Body of pancreas (tissue), 4 donors: ENCODE data around the gene GNAS-AS1. TPM values are rescaled to one million over a fixed set of nuclear protein-coding genes. Genes with fewer than 3 reads are reported as not detected.

ENCODE experiments used
- ATAC-seq: fragments of 150-250 bp; one replicate; pipeline ENCODE4 v1.9.1; 2016
- DNase-seq, 4 donors: peaks; one replicate each; pipeline ENCODE4 v3.0.0-alpha.2; 2019
- H3K27ac ChIP-seq, 4 donors: fragments of 200-600 bp; sonication (generic); 1 replicate in 3 of 4; 2 replicates in 1 of 4; pipeline versions ENCODE4 v1.5.1 to v1.6.1; 2016 to 2019; ENCODE audit warnings: mild to moderate bottlenecking in 1 of 4, mixed read lengths in 1 of 4, moderate library complexity in 1 of 4
- H3K27me3 ChIP-seq, 2 donors: fragments of 200-600 bp; sonication (generic); one replicate each; pipeline ENCODE4 v1.6.0; 2016; ENCODE audit warnings: mild to moderate bottlenecking in 1 of 2
- H3K36me3 ChIP-seq, 2 donors: fragments of 200-600 bp; sonication (generic); replicated peaks in 1 of 2; 2 replicates each; pipeline ENCODE4 v1.5.1; 2016; ENCODE audit warnings: low read depth in 2 of 2; ENCODE audit not compliant: insufficient read depth in 1 of 2
- H3K4me1 ChIP-seq: fragments of 200-600 bp; sonication (generic); one replicate; pipeline ENCODE4 v1.6.0; 2016
- H3K4me3 ChIP-seq, 2 donors: fragments of 200-600 bp; sonication (generic); 1 replicate in 1 of 2; 2 replicates in 1 of 2; pipeline ENCODE4 v1.5.1; 2016 to 2019
- H3K9me3 ChIP-seq, 3 donors: fragments of 200-600 bp; sonication (generic); 1 replicate in 2 of 3; 2 replicates in 1 of 3; pipeline ENCODE4 v1.5.1; 2016
- POLR2A ChIP-seq, 3 donors: fragments of 450-650 bp; IDR thresholded peaks; one replicate each; pipeline ENCODE4 v1.6.1; 2016; ENCODE audit warnings: antibody characterized with exemption in 3 of 3, mild to moderate bottlenecking in 2 of 3
- WGBS, 2 donors: methylation state at CpG; one replicate each; pipeline ENCODE4 v1.1.5; 2017; 5-methylcytosine and 5-hydroxymethylcytosine counted together
- intact Hi-C: fragments of 100-400 bp; cut with DNase I; formaldehyde crosslinking; loops from one replicate; pipeline ENCODE4 v1.15.1; 2023
- total RNA-seq, 2 donors: library from RNA; depleted of rRNA; stranded (reverse); fragments of >200 nt; gene quantifications; one replicate each; pipeline ENCODE4 v1.1.0, GENCODE V29; 2016
- TF ChIP-seq, protein P1 (sequence below), 7 experiments: fragments of 450-650 bp in 4 of 7; fragments of 200-600 bp in 3 of 7; sonication (generic) in 3 of 7; IDR thresholded peaks; one replicate each; pipeline ENCODE4 v1.5.1; 2016 to 2019; ENCODE audit warnings: antibody characterized with exemption in 7 of 7

GNAS-AS1 gene
- total RNA-seq, 2 donors from 2014 or later = 1.0 to 3.0 TPM

GRCh38 chr20:58791286-58791685 lies 59.4 kb downstream of the GNAS-AS1 start:
- Histone ChIP-seq H3K9me3 (no peaks in the 10 kb centered on the region), H3K4me1 (no peaks in the 10 kb centered on the region), H3K36me3 (no peaks in the 10 kb centered on the region), H3K4me3 (no peak overlapping the region), H3K27ac (no peak overlapping the region), H3K27me3 (no peaks in the 10 kb centered on the region)
- TF ChIP-seq POLR2A (IDR thresholded peaks at IDR 0.05) = no peak
- TF ChIP-seq, protein P1, sequence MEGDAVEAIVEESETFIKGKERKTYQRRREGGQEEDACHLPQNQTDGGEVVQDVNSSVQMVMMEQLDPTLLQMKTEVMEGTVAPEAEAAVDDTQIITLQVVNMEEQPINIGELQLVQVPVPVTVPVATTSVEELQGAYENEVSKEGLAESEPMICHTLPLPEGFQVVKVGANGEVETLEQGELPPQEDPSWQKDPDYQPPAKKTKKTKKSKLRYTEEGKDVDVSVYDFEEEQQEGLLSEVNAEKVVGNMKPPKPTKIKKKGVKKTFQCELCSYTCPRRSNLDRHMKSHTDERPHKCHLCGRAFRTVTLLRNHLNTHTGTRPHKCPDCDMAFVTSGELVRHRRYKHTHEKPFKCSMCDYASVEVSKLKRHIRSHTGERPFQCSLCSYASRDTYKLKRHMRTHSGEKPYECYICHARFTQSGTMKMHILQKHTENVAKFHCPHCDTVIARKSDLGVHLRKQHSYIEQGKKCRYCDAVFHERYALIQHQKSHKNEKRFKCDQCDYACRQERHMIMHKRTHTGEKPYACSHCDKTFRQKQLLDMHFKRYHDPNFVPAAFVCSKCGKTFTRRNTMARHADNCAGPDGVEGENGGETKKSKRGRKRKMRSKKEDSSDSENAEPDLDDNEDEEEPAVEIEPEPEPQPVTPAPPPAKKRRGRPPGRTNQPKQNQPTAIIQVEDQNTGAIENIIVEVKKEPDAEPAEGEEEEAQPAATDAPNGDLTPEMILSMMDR (IDR thresholded peaks at IDR 0.05) = no peak
- intact Hi-C loops = no loop called here
- no peak for ATAC-seq
- 32 to 46% methylated on average over 7 of the region's 7 CpGs for WGBS, 2 donors
- DNase-seq = no peak

- no peaks in the 10 kb centered on the region for H3K27me3 ChIP-seq
- no peak for TF ChIP-seq POLR2A (IDR thresholded peaks at IDR 0.05)
- TF ChIP-seq, protein P1 (IDR thresholded peaks at IDR 0.05) = no peak
- intact Hi-C loops = no loop called here
Measured at GRCh38 chr20:58790454-58790853, 60.2 kb downstream of the GNAS-AS1 start.

DNA sequence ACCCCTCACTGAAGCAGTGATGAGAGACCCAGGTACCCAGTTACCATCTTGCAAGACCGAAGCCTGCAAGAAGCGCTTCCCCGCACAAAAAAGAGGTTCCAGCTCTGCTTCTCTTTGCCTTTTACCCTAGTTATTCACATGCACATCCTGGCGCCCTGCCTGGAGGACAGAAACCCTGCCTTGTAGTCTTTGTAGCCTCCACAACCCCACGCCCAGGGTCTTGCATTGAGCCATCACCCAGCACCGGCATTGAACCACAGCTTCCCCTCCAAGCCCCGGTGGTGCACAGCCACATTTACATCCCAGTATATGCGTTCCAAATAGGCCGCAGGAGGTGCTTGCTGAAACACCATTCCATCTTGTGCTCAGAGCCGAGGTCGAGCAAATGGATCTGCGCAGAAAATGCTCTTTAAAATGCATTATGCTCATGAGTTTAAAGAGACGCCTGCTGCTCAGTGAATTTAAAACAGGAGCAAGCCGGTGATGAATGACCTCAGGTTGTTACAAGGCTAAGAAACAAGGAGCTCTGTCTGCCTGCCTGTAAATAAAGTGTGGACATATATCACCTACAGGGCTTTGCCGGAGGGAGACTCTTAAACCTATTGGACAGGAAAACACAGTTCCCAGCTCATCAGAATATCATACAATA lies 61.7 kb downstream of the GNAS-AS1 start:
- DNase-seq = no peak

More at GRCh38 chr20:58790454-58790853, 60.2 kb downstream of the GNAS-AS1 start:
- DNase-seq (no peak), ATAC-seq (no peak)
- Histone ChIP-seq H3K27ac (no peak overlapping the region), H3K36me3 (no peaks in the 10 kb centered on the region), H3K4me1 (no peaks in the 10 kb centered on the region), H3K9me3 (no peaks in the 10 kb centered on the region), H3K4me3 (no peak overlapping the region)
- whole genome bisulfite sequencing, 2 donors = 40 to 58% methylated on average over 1 to 10 of the region's 10 CpGs

DNA sequence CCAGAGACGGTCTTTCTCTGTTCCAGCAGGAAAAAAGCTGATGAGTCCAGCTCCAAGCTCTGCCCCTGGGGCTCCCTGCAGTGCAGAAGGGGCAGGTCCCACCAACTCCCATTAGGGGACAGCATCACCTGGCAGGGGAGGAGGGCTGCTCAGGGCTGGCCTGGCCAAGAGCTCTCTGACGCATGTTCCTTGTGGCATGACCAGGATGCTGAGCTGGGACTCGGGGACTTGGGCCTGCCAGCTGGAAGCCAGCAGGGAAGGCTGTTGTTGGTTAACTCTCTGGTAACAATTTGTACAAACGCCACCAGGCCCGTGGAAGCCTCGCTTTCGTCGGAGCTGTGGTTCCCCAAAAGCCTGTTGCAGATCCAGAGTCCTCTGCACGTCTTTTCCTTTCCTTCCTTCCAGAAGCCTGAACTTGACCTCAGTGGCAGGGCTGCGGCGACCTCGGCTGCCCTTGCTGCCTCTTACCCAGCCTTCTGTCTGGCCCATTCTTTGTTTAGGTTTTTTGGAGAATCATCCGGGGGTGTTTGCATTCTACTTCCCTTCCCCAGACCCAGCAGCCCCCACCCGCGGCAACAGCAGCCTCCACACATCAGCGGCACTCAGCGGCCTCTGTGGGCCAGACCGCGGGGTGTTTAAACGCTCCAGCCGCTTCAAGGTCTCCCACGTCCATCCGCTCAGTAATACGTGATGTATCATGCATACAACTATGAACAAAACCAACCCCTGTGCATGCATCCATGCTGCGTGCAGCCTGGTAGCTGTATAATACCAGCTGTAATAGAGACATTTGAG lies 63.3 kb downstream of the GNAS-AS1 start:
- no peaks in the 10 kb centered on the region for H3K9me3 ChIP-seq
- H3K4me3 ChIP-seq = no peak overlapping the region
- no peak for DNase-seq
- no peak for TF ChIP-seq POLR2A (IDR thresholded peaks at IDR 0.05)
- TF ChIP-seq, protein P1 (IDR thresholded peaks at IDR 0.05) = no peak
- WGBS, 2 donors = 70 to 72% methylated on average over 24 to 25 of the region's 25 CpGs
- H3K4me1 ChIP-seq = no peaks in the 10 kb centered on the region
- no peak for ATAC-seq
- no peaks in the 10 kb centered on the region for H3K36me3 ChIP-seq
- intact Hi-C loops = no loop called here
- no peak overlapping the region for H3K27ac ChIP-seq
- H3K27me3 ChIP-seq = no peaks in the 10 kb centered on the region

More for the DNA sequence above, 61.7 kb downstream of the GNAS-AS1 start:
- WGBS, 2 donors = 48 to 57% methylated on average over 15 of the region's 15 CpGs
- intact Hi-C loops = no loop called here
- Histone ChIP-seq H3K27ac (no peak overlapping the region), H3K9me3 (no peaks in the 10 kb centered on the region), H3K4me3 (no peak overlapping the region), H3K36me3 (no peaks in the 10 kb centered on the region), H3K27me3 (no peaks in the 10 kb centered on the region), H3K4me1 (no peaks in the 10 kb centered on the region)
- no peak for ATAC-seq
- TF ChIP-seq POLR2A (IDR thresholded peaks at IDR 0.05) = no peak
- TF ChIP-seq, protein P1 (IDR thresholded peaks at IDR 0.05) = no peak
